Measurements from ENCODE around the gene BAIAP3.

Gene BAIAP3

DNA sequence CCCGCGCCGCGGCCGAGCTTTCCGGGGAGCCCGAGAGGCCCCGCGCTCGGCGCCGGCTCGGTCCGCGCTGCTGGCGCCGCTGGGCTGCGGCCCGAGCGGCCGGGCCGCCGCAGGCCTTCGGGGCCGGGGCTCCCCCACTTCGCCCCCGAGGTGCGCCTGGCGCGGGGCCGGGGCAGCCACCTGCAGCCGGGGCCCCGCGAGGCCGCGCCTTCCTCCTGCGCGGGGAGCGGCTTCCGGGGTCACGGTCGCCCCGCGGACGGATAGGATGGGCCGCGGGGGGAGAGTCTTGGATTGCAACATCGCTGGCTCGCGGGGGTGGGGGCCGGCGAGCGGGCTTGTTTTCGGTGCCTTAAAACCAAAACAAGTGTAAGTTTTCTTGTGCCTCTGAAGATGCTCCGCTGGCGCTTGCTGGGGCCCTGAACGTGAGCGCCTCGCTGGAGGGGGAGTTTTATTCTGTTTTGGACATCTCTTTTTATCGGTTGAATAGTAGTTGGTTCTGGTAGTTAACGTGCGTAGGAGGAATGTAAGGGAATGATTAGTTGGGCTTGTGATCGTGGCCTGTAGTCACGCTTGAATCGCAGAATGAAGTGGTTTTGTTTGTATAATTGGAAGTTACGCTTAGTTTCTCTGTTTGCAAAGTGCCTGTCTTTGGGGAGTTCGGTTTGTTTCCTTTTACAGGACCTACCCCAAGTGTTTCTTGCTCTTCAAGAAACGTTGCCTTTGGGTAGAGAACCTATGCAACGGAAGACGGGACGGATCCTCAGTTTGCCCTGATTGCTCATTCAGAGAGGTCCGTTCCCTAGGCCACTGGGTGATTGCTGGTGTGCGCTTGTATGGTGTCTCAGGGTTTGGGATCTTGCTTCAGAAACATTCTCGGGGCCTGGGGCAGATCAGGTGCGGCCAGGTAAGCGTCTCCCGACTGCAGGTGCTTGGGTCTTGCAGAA, 23.3 kb upstream of the BAIAP3 start:
- Histone ChIP-seq H3K9ac (ENCODE audit: low read depth, low read length) (peak overlapping the region; percentile 90), H3K4me1 (ENCODE audit: insufficient read depth, low read length) (peaks cover 47% of the 10 kb centered on the region), H3K27ac (ENCODE audit: low read length) (peak overlapping the region; percentile 74), H3K27me3 (ENCODE audit: insufficient read depth, low read length, poor library complexity) (no peaks in the 10 kb centered on the region), H3K4me2 (ENCODE audit: insufficient read depth, low read length) (peak overlapping the region; percentile 85), H2AFZ (ENCODE audit: low read depth, low read length) (no peak overlapping the region), H3K36me3 (ENCODE audit: insufficient read depth, low read length) (peaks cover 51% of the 10 kb centered on the region), H3K4me3 (ENCODE audit: low read depth in 1 of 2, low read length in 2 of 2) (peak overlapping the region; percentile 61 to 70), H3K79me2 (ENCODE audit: insufficient read depth, low read length) (peaks cover 61% of the 10 kb centered on the region), H4K20me1 (ENCODE audit: insufficient read depth, low read length) (peaks cover 54% of the 10 kb centered on the region), H3K9me3 (ENCODE audit: insufficient read depth, low read length, severe bottlenecking) (no peaks in the 10 kb centered on the region)
- ATAC-seq (ENCODE audit: insufficient read depth, low read depth): no peak
- TF ChIP-seq, protein P1, sequence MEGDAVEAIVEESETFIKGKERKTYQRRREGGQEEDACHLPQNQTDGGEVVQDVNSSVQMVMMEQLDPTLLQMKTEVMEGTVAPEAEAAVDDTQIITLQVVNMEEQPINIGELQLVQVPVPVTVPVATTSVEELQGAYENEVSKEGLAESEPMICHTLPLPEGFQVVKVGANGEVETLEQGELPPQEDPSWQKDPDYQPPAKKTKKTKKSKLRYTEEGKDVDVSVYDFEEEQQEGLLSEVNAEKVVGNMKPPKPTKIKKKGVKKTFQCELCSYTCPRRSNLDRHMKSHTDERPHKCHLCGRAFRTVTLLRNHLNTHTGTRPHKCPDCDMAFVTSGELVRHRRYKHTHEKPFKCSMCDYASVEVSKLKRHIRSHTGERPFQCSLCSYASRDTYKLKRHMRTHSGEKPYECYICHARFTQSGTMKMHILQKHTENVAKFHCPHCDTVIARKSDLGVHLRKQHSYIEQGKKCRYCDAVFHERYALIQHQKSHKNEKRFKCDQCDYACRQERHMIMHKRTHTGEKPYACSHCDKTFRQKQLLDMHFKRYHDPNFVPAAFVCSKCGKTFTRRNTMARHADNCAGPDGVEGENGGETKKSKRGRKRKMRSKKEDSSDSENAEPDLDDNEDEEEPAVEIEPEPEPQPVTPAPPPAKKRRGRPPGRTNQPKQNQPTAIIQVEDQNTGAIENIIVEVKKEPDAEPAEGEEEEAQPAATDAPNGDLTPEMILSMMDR (IDR thresholded peaks at IDR 0.05; ENCODE audit: borderline replicate concordance, extremely low read depth, low read length, poor library complexity, severe bottlenecking): no peak
- no peak for TF ChIP-seq EZH2 (IDR thresholded peaks at IDR 0.05; ENCODE audit: borderline replicate concordance, low read depth, low read length, severe bottlenecking)
- DNase-seq: peak; percentile 57

GRCh38 chr16:1310832-1311200, 22.6 kb upstream of the BAIAP3 start:
- peak overlapping the region; percentile 74 for H3K27ac ChIP-seq (ENCODE audit: low read length)

DNA sequence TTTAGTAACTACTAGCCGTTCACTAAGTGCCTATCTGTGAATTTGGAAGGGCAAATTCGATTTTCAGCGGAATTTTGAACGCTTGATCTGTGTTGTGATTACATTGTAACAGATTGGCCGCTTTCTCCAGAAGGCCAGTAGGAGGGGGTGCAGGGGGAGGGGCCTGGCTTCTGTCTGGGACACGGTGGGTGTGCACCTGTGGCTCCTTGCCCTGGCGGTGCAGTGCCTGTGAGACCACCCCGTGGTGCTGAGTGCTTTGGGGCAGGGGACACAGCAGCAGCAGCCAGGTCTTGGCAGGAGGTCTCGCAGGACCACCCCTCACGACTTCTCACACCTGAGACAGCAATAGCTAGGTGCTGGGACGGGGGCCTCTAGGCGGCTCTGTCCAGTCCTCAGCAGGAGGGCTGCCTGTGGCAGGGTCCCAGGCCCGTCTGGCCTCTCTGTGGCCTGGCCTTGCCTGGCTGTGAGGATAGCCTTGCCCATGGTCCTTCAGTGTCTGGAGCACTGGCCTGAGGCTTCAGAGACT, 22.2 kb upstream of the BAIAP3 start:
- Histone ChIP-seq H2AFZ (ENCODE audit: low read depth, low read length) (no peak overlapping the region), H3K79me2 (ENCODE audit: insufficient read depth, low read length) (peaks cover 72% of the 10 kb centered on the region)
- no peak for ATAC-seq (ENCODE audit: insufficient read depth, low read depth)

More at GRCh38 chr16:1310832-1311200, 22.6 kb upstream of the BAIAP3 start:
- DNase-seq: peak; percentile 56
- Histone ChIP-seq H3K4me3 (ENCODE audit: low read depth in 1 of 2, low read length in 2 of 2) (peak overlapping the region; percentile 61 to 70; a peak in 3 of 4 replicates), H2AFZ (ENCODE audit: low read depth, low read length) (no peak overlapping the region), H3K9me3 (ENCODE audit: insufficient read depth, low read length, severe bottlenecking) (no peaks in the 10 kb centered on the region), H4K20me1 (ENCODE audit: insufficient read depth, low read length) (peaks cover 60% of the 10 kb centered on the region), H3K9ac (ENCODE audit: low read depth, low read length) (peak overlapping the region; percentile 90), H3K4me1 (ENCODE audit: insufficient read depth, low read length) (peaks cover 47% of the 10 kb centered on the region), H3K36me3 (ENCODE audit: insufficient read depth, low read length) (peaks cover 58% of the 10 kb centered on the region), H3K4me2 (ENCODE audit: insufficient read depth, low read length) (peak overlapping the region; percentile 85), H3K27me3 (ENCODE audit: insufficient read depth, low read length, poor library complexity) (no peaks in the 10 kb centered on the region), H3K79me2 (ENCODE audit: insufficient read depth, low read length) (peaks cover 67% of the 10 kb centered on the region)
- TF ChIP-seq EZH2 (IDR thresholded peaks at IDR 0.05; ENCODE audit: borderline replicate concordance, low read depth, low read length, severe bottlenecking): no peak
- TF ChIP-seq, protein P1 (IDR thresholded peaks at IDR 0.05; ENCODE audit: borderline replicate concordance, extremely low read depth, low read length, poor library complexity, severe bottlenecking): no peak
- ATAC-seq (ENCODE audit: insufficient read depth, low read depth): peak; percentile 24; the same call in 1 of the 3 replicates

More for the DNA sequence above, 22.2 kb upstream of the BAIAP3 start:
- Histone ChIP-seq H3K27ac (ENCODE audit: low read length) (peak overlapping the region; percentile 74), H3K4me2 (ENCODE audit: insufficient read depth, low read length) (peak overlapping the region; percentile 85), H3K4me1 (ENCODE audit: insufficient read depth, low read length) (peaks cover 47% of the 10 kb centered on the region), H3K27me3 (ENCODE audit: insufficient read depth, low read length, poor library complexity) (no peaks in the 10 kb centered on the region), H3K4me3 (ENCODE audit: low read depth in 1 of 2, low read length in 2 of 2) (peak overlapping the region; percentile 61 to 70; a peak in 3 of 4 replicates), H3K9ac (ENCODE audit: low read depth, low read length) (peak overlapping the region; percentile 90), H4K20me1 (ENCODE audit: insufficient read depth, low read length) (peaks cover 65% of the 10 kb centered on the region), H3K9me3 (ENCODE audit: insufficient read depth, low read length, severe bottlenecking) (no peaks in the 10 kb centered on the region), H3K36me3 (ENCODE audit: insufficient read depth, low read length) (peaks cover 62% of the 10 kb centered on the region)
- no peak for TF ChIP-seq EZH2 (IDR thresholded peaks at IDR 0.05; ENCODE audit: borderline replicate concordance, low read depth, low read length, severe bottlenecking)
- TF ChIP-seq, protein P1 (IDR thresholded peaks at IDR 0.05; ENCODE audit: borderline replicate concordance, extremely low read depth, low read length, poor library complexity, severe bottlenecking): no peak
- DNase-seq: no peak
